K562 (cell line): ENCODE data around the gene CCDC148. TPM values are rescaled to one million over a fixed set of nuclear protein-coding genes. Genes with fewer than 3 reads are reported as not detected.

Experiments used
- ATAC-seq: fragments of 200-7000 bp; cut with Tn5 transposase; 3 replicates; pipeline ENCODE4 v1.9.1; 2020; ENCODE audit warnings: moderate library complexity
- BruUV-seq: library from RNA; stranded (reverse); fragments of 400-500 nt; replicated peaks from 2 replicates; lab custom pipeline; 2021; lab: Mats Ljungman, UMichigan
- CTCF ChIA-PET: fragments of 300-600 bp; formaldehyde crosslinking; extraction: SDS; loops from one replicate; lab custom pipeline; 2021; ENCODE audit warnings: low intra/inter-chr PET ratio; lab: Yijun Ruan, JAX
- POLR2A ChIA-PET: fragments of 300-600, 350-650 bp; sonication (Branson Sonifier 250); formaldehyde crosslinking; extraction: SDS; loops from one replicate; lab custom pipeline; 2021; ENCODE audit warnings: antibody characterized with exemption, inconsistent platforms; lab: Yijun Ruan, JAX
- DNase-seq, 4 experiments: peaks; one replicate each; pipeline versions ENCODE4 v3.0.0 to v3.0.0-alpha.2; 2011 to 2018; ENCODE audit warnings: low spot score in 3 of 4, mixed read lengths in 3 of 4; ENCODE audit errors: extremely low read depth in 1 of 4
- FAIRE-seq: peaks from 2 replicates; lab custom pipeline; 2011; peaks lifted over from hg19 to GRCh38; lab: Jason Lieb, UNC
- H2AFZ ChIP-seq: 2 replicates; pipeline ENCODE4 v1.6.0; 2011; ENCODE audit warnings: low read depth, low read length, control low read depth, inconsistent platforms
- H3K27ac ChIP-seq: fragments of 200-600 bp; 3 replicates; pipeline ENCODE4 v1.8.0; 2011; ENCODE audit warnings: low read depth, mild to moderate bottlenecking, control low read depth, inconsistent platforms, low read length, moderate library complexity, mixed read lengths; ENCODE audit errors: extremely low read depth
- H3K27me3 ChIP-seq, 2 experiments: fragments of 300-600 bp in 1 of 2; 2 replicates in 1 of 2; 3 replicates in 1 of 2; pipeline versions ENCODE4 v1.6.0 to v1.8.0; 2011; ENCODE audit warnings: inconsistent platforms in 2 of 2, low read length in 2 of 2, mild to moderate bottlenecking in 1 of 2, mixed read lengths in 1 of 2, moderate library complexity in 1 of 2; ENCODE audit not compliant: control insufficient read depth in 2 of 2, insufficient read depth in 2 of 2
- H3K36me3 ChIP-seq: fragments of 300-600 bp; 3 replicates; pipeline ENCODE4 v1.8.0; 2011; ENCODE audit warnings: mild to moderate bottlenecking, low read length, inconsistent platforms; ENCODE audit not compliant: control insufficient read depth, insufficient read depth
- H3K4me1 ChIP-seq, 2 experiments: fragments of 200-600 bp in 1 of 2; replicated peaks in 1 of 2; 2 replicates in 1 of 2; 3 replicates in 1 of 2; pipeline versions ENCODE4 v1.5.1 to v1.8.0; 2011; ENCODE audit warnings: inconsistent platforms in 2 of 2, low read length in 2 of 2, mild to moderate bottlenecking in 1 of 2, mixed read lengths in 1 of 2, moderate library complexity in 1 of 2; ENCODE audit not compliant: control insufficient read depth in 2 of 2, insufficient read depth in 2 of 2
- H3K4me2 ChIP-seq: 2 replicates; pipeline ENCODE4 v1.6.1; 2011; ENCODE audit warnings: low read length, control low read depth, inconsistent platforms, mixed read lengths; ENCODE audit not compliant: insufficient read depth
- H3K4me3 ChIP-seq: fragments of 200-600 bp; sonication (generic), shearing (Covaris generic); 2 replicates; pipeline ENCODE4 v1.5.1; 2016; ENCODE audit warnings: control low read depth, inconsistent platforms
- H3K79me2 ChIP-seq: fragments of 200-600 bp; 3 replicates; pipeline ENCODE4 v1.8.0; 2011; ENCODE audit warnings: low read length, inconsistent platforms; ENCODE audit not compliant: control insufficient read depth, insufficient read depth
- H3K9ac ChIP-seq, 2 experiments: 2 replicates each; pipeline versions ENCODE4 v1.6.0 to v1.6.1; 2011; ENCODE audit warnings: low read depth in 2 of 2, low read length in 2 of 2, control low read depth in 1 of 2, inconsistent platforms in 1 of 2, mild to moderate bottlenecking in 1 of 2, mixed read lengths in 1 of 2; ENCODE audit not compliant: insufficient read depth in 1 of 2
- H3K9me1 ChIP-seq: one replicate; pipeline ENCODE4 v1.6.0; 2011; ENCODE audit warnings: inconsistent platforms, mild to moderate bottlenecking, low read length, moderate library complexity; ENCODE audit not compliant: control insufficient read depth, insufficient read depth
- H3K9me3 ChIP-seq: replicated peaks from 2 replicates; pipeline ENCODE4 v1.5.1; 2011; ENCODE audit warnings: low read depth, low read length, inconsistent platforms; ENCODE audit not compliant: control insufficient read depth, insufficient read depth
- H4K20me1 ChIP-seq: replicated peaks from 2 replicates; pipeline ENCODE4 v1.6.1; 2011; ENCODE audit warnings: low read length, inconsistent platforms, mixed read lengths; ENCODE audit not compliant: control insufficient read depth, insufficient read depth
- C11orf30 ChIP-seq: fragments of 450-650 bp; IDR thresholded peaks from 2 replicates; pipeline ENCODE4 v1.6.1; 2016; ENCODE audit warnings: low read depth, mild to moderate bottlenecking
- CBX1 ChIP-seq: sonication (generic); IDR thresholded peaks from 2 replicates; pipeline ENCODE4 v1.6.1; 2016; ENCODE audit warnings: antibody characterized with exemption, low read depth, mild to moderate bottlenecking
- HDAC6 ChIP-seq: IDR thresholded peaks from 2 replicates; pipeline ENCODE4 v1.6.1; 2012; ENCODE audit warnings: low read depth, mild to moderate bottlenecking, control low read depth, inconsistent platforms, low read length, moderate library complexity
- MAFG ChIP-seq: fragments of 450-650 bp; conservative IDR thresholded peaks from 2 replicates; pipeline ENCODE4 v1.6.1; 2016; ENCODE audit warnings: missing genetic modification characterization, missing compliant biosample characterization
- MAFK ChIP-seq: IDR thresholded peaks from 2 replicates; pipeline ENCODE4 v1.6.1; 2011; ENCODE audit warnings: low read length, improper control_type of control experiment
- MCM5 ChIP-seq: fragments of 450-650 bp; IDR thresholded peaks from 2 replicates; pipeline ENCODE4 v1.6.1; 2016; ENCODE audit warnings: low read depth
- NFE2 ChIP-seq: IDR thresholded peaks from 2 replicates; pipeline ENCODE4 v1.6.1; 2014; ENCODE audit warnings: antibody characterized with exemption, low read depth
- SMAD2 ChIP-seq: fragments of 150-350 bp; IDR thresholded peaks from 2 replicates; pipeline ENCODE4 v1.6.1; 2014; ENCODE audit warnings: low read depth, mild to moderate bottlenecking, low read length
- ZNF316 ChIP-seq: fragments of 450-650 bp; IDR thresholded peaks from 2 replicates; pipeline ENCODE4 v1.6.1; 2016
- ZNF830 ChIP-seq: fragments of 250-450 bp; sonication (Bioruptor Pico); IDR thresholded peaks from 2 replicates; pipeline ENCODE4 v1.5.0; 2021; ENCODE audit warnings: mild to moderate bottlenecking
- WGBS: fragments of 100-300 bp; shearing (Covaris generic); methylation state at CpG from one replicate; pipeline ENCODE4 v1.1.6; 2016; ENCODE audit warnings: low coverage, mixed read lengths; ENCODE audit not compliant: insufficient coverage; ENCODE audit errors: missing lambda C conversion rate; 5-methylcytosine and 5-hydroxymethylcytosine counted together
- in situ Hi-C: fragments of 300-500 bp; cut with MboI; formaldehyde crosslinking; loops from 4 replicates; pipeline ENCODE4 v1.15.0; 2018; ENCODE audit warnings: inconsistent platforms, mixed read lengths
- intact Hi-C: fragments of 100-400 bp; cut with micrococcal nuclease; formaldehyde crosslinking; loops from 2 replicates; pipeline ENCODE4 v1.14.2; 2022
- polyA plus RNA-seq, 8 experiments: library from polyadenylated mRNA; depleted of rRNA in 4 of 8; stranded (reverse) in 5 of 8; unstranded in 3 of 8; fragments of >200 nt; fragmentation: Nextera tagmentation in 2 of 8; fragmentation: Illumina TruSeq in 1 of 8; extraction: Ambion mirVana in 2 of 8; extraction: Trizol in 1 of 8; gene quantifications; 2 replicates each; pipeline versions ENCODE4 v1.2.1 to v1.2.3, GENCODE V29; 2011 to 2014; ENCODE audit warnings: inconsistent platforms in 1 of 8, missing spikeins in 1 of 8
- total RNA-seq, 7 experiments: library from RNA; depleted of rRNA in 6 of 7; stranded (reverse); fragments of >200 nt in 6 of 7; fragmentation: Illumina TruSeq in 2 of 7; extraction: Trizol in 2 of 7; gene quantifications; 2 replicates each; pipeline versions ENCODE4 v1.2.1 to v1.2.3, GENCODE V29; 2011 to 2021; ENCODE audit warnings: low replicate concordance in 1 of 7

Gene CCDC148
- total and polyA plus RNA-seq, 9 of the 15 experiments (the other 6 are each of a cell fraction or from before 2014, with no cell fraction given): 0.10 to 1.4 (median 0.65) TPM

GRCh38 chr2:158495175-158495574 is 38.6 kb upstream of the CCDC148 start:
- no peak overlapping the region for H3K27ac ChIP-seq
- H3K79me2 ChIP-seq: peaks cover 88% of the 10 kb centered on the region
- ChIA-PET CTCF (no interaction called here), POLR2A (no interaction called here)
- TF ChIP-seq CBX1 (no peak), SMAD2 (no peak), MAFG (tag) (peak; percentile 41; the same call in 1 of the 2 replicates), MAFK (peak; percentile 8; the same call in 1 of the 2 replicates), MCM5 (no peak), ZNF316 (peak; percentile 82), ZNF830 (no peak), NFE2 (0 out of 2 replicates have a peak, but pooled peaks have one; percentile 19), HDAC6 (no peak), C11orf30 (peak; percentile 45; the same call in 1 of the 2 replicates)
- H3K4me3 ChIP-seq: no peak overlapping the region
- peaks cover 5 to 17% of the 10 kb centered on the region in 2 experiments; a peak in 3 of 5 replicates for H3K4me1 ChIP-seq
- H3K4me2 ChIP-seq: no peak overlapping the region
- no TSS peak for BruUV-seq
- no peaks in the 10 kb centered on the region for H3K9me3 ChIP-seq
- DNase-seq: no peak
- WGBS: 91% methylated on average over 5 of the region's 5 CpGs
- no peaks in the 10 kb centered on the region for H3K27me3 ChIP-seq
- no peak overlapping the region for H2AFZ ChIP-seq
- peaks cover 11% of the 10 kb centered on the region for H4K20me1 ChIP-seq
- no peak for ATAC-seq
- in situ Hi-C loops: no loop called here
- peaks cover 4% of the 10 kb centered on the region for H3K9me1 ChIP-seq
- intact Hi-C loops: no loop called here
- FAIRE-seq: no peak
- no peak overlapping the region for H3K9ac ChIP-seq
- H3K36me3 ChIP-seq: no peaks in the 10 kb centered on the region; the same call in 2 of the 3 replicates
